ENCODE results near the gene ALKBH6. TPM values are rescaled to one million over a fixed set of nuclear protein-coding genes. Genes with fewer than 3 reads are reported as not detected.
"Not testable (repeated sequence)": the region's sequence is repeated elsewhere in the genome, so short reads cannot be mapped to it uniquely, and the experiment has no call there.

ALKBH6 gene
- total RNA-seq, 2 experiments from 2014 or later, result 28.7 to 29.0 TPM

DNA sequence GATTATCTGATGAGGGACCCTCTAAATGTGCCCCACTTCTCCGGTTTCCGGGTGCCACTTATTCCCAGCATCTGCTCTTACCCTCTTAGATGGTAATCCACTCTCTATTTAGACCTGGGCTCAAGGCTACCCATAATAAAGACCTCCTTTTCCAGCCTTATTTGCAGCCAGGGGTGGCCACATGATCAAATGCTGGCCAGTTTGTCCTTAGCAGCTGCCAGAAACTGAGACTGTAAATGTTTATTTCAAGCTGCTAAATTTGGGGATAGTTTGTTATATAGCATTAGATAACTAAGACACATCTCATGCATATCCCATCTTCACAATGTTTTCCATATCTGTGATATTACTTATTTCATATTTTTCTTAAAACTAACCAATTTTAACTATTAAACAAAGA is 29.9 kb upstream of the ALKBH6 start:
- no peak for DNase-seq (ENCODE audit: low spot score)
- Histone ChIP-seq H4K20me1 (ENCODE audit: insufficient read depth, low read length) (no peaks in the 10 kb centered on the region), H3K79me2 (ENCODE audit: insufficient read depth, low read depth, low read length) (no peaks in the 10 kb centered on the region), H3K27ac (ENCODE audit: low read depth, low read length, poor library complexity, severe bottlenecking) (no peak overlapping the region), H3K4me3 (ENCODE audit: low read depth, low read length, poor library complexity, severe bottlenecking) (no peak overlapping the region), H3K9me2 (ENCODE audit: insufficient read depth, low read length) (no peaks in the 10 kb centered on the region), H3K9me3 (ENCODE audit: low read length) (no peaks in the 10 kb centered on the region), H3K4me2 (ENCODE audit: low read length) (no peak overlapping the region), H3K36me3 (ENCODE audit: insufficient read depth, low read length) (no peaks in the 10 kb centered on the region), H2AFZ (ENCODE audit: low read length) (no peak overlapping the region), H3K4me1 (ENCODE audit: insufficient read depth, low read length, poor library complexity, severe bottlenecking) (no peaks in the 10 kb centered on the region)
- TF ChIP-seq EZH2phosphoT487 (IDR thresholded peaks at IDR 0.05; ENCODE audit: borderline replicate concordance, low read depth, low read length) (no peak), CTCF (conservative IDR thresholded peaks at IDR 0.05; ENCODE audit: low read length) (no peak)
- ChIA-PET POLR2A (interaction anchor here (1.2 kb wide), 1 partner anchor 10 kb away, joined by 4 read pairs; the partner anchor contains the start of gene THAP8), CTCF (ENCODE audit: unreplicated experiment) (no interaction called here)
- BruUV-seq (replicated peaks), result no TSS peak
- intact Hi-C loops (cut with micrococcal nuclease; ENCODE audit: unreplicated experiment), result no loop called here

- no peaks in the 10 kb centered on the region for H4K20me1 ChIP-seq (ENCODE audit: insufficient read depth, low read length)
- ChIA-PET POLR2A (no interaction called here), CTCF (ENCODE audit: unreplicated experiment) (no interaction called here)
- H3K79me2 ChIP-seq (ENCODE audit: insufficient read depth, low read depth, low read length), result no peaks in the 10 kb centered on the region
- H3K9me3 ChIP-seq (ENCODE audit: low read length), result no peaks in the 10 kb centered on the region
- no peaks in the 10 kb centered on the region for H3K4me1 ChIP-seq (ENCODE audit: insufficient read depth, low read length, poor library complexity, severe bottlenecking)
- no peaks in the 10 kb centered on the region for H3K9me2 ChIP-seq (ENCODE audit: insufficient read depth, low read length)
- DNase-seq (ENCODE audit: low spot score), result no peak
- H2AFZ ChIP-seq (ENCODE audit: low read length), result no peak overlapping the region
- no peak overlapping the region for H3K4me3 ChIP-seq (ENCODE audit: low read depth, low read length, poor library complexity, severe bottlenecking)
- intact Hi-C loops (cut with micrococcal nuclease; ENCODE audit: unreplicated experiment), result no loop called here
- no peaks in the 10 kb centered on the region for H3K36me3 ChIP-seq (ENCODE audit: insufficient read depth, low read length)
- BruUV-seq (replicated peaks), result no TSS peak
- no peak for TF ChIP-seq EZH2phosphoT487 (IDR thresholded peaks at IDR 0.05; ENCODE audit: borderline replicate concordance, low read depth, low read length)
- no peak for TF ChIP-seq CTCF (conservative IDR thresholded peaks at IDR 0.05; ENCODE audit: low read length)
- no peak overlapping the region for H3K27ac ChIP-seq (ENCODE audit: low read depth, low read length, poor library complexity, severe bottlenecking)
- H3K4me2 ChIP-seq (ENCODE audit: low read length), result no peak overlapping the region
Observed at GRCh38 chr19:36041831-36042230, 27.8 kb upstream of the ALKBH6 start.

DNA sequence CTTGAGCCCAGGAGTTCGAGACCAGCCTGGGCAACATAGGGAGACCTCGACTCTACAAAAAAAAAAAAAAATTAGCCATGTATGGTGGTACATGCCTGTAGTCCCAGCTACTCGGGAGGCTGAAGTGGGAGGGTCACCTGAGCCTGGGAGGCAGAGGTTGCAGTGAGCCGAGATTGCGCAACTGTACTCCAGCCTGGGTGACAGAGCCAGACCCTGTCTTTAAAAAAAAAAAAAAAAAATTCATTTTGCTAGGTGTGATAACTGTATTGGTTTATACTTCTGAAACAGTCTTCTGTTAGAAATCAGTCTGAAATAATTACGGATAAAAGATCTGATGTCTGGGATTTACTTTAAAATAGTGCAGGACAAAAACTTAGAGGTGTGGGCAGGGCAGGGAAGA is 27.1 kb upstream of the ALKBH6 start:
- CTCF ChIA-PET (ENCODE audit: unreplicated experiment); H2AFZ ChIP-seq (ENCODE audit: low read length); intact Hi-C loops (cut with micrococcal nuclease; ENCODE audit: unreplicated experiment); BruUV-seq (replicated peaks); H3K4me2 ChIP-seq (ENCODE audit: low read length); H3K36me3 ChIP-seq (ENCODE audit: insufficient read depth, low read length); H3K9me3 ChIP-seq (ENCODE audit: low read length); H4K20me1 ChIP-seq (ENCODE audit: insufficient read depth, low read length); H3K79me2 ChIP-seq (ENCODE audit: insufficient read depth, low read depth, low read length); DNase-seq (ENCODE audit: low spot score); H3K9me2 ChIP-seq (ENCODE audit: insufficient read depth, low read length); H3K27ac ChIP-seq (ENCODE audit: low read depth, low read length, poor library complexity, severe bottlenecking); POLR2A ChIA-PET; H3K4me3 ChIP-seq (ENCODE audit: low read depth, low read length, poor library complexity, severe bottlenecking); H3K4me1 ChIP-seq (ENCODE audit: insufficient read depth, low read length, poor library complexity, severe bottlenecking): not testable (repeated sequence)
